ENCODE measurements around the gene MAEA.

Gene MAEA

DNA sequence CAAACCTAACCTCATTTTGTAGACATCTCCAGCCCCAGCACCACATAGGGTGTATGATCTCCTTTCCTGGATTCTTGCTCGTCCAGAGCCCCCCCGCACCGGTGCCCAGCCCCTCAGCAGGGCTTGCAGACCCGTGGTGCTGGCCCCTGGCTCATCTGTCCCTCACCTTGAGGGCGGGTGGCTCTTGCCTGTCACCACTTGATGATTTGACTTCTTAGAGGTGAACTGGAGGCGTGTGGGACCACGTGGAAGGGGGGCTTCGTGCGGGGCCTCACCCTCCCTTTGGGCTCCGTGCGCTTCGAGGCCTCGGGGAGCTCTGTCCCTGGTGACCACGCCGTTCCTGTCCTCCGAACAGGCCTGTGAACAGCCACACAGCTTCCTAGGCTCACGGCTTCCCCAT is 72.8 kb downstream of the MAEA start:
- CTCF ChIA-PET, result no interaction called here

DNA sequence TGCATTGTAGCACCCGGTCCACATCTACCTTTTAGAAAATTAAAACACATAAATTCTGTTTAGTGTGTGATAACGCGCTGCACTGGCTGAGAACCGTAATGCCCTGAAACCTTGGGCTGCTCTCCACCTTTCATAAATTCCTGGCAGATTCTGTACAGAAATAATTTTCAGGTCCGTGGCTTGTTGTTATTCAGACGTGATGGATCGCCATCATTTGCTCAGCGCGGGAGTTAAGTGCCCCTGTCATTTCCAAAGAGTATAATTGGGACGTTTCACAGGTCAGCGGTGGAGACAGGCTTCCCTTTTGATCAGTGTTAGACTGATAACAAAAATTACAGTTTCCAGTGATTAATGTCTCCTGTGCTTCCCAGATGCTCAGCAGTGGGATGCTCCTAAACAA is 73.8 kb downstream of the MAEA start:
- no peak overlapping the region for H3K4me3 ChIP-seq (ENCODE audit: low read depth, low read length)
- POLR2A ChIA-PET, result no interaction called here
- no peak for DNase-seq (ENCODE audit: low read depth, low spot score)
- TF ChIP-seq, protein P1, sequence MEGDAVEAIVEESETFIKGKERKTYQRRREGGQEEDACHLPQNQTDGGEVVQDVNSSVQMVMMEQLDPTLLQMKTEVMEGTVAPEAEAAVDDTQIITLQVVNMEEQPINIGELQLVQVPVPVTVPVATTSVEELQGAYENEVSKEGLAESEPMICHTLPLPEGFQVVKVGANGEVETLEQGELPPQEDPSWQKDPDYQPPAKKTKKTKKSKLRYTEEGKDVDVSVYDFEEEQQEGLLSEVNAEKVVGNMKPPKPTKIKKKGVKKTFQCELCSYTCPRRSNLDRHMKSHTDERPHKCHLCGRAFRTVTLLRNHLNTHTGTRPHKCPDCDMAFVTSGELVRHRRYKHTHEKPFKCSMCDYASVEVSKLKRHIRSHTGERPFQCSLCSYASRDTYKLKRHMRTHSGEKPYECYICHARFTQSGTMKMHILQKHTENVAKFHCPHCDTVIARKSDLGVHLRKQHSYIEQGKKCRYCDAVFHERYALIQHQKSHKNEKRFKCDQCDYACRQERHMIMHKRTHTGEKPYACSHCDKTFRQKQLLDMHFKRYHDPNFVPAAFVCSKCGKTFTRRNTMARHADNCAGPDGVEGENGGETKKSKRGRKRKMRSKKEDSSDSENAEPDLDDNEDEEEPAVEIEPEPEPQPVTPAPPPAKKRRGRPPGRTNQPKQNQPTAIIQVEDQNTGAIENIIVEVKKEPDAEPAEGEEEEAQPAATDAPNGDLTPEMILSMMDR (IDR thresholded peaks at IDR 0.05; ENCODE audit: insufficient read depth, low read length, missing control alignments), result no peak
- CTCF ChIA-PET, result no interaction called here

More for the DNA sequence above, 72.8 kb downstream of the MAEA start:
- DNase-seq (ENCODE audit: low read depth, low spot score), result no peak
- POLR2A ChIA-PET, result no interaction called here
- TF ChIP-seq, protein P1 (IDR thresholded peaks at IDR 0.05; ENCODE audit: insufficient read depth, low read length, missing control alignments), result no peak
- no peak overlapping the region for H3K4me3 ChIP-seq (ENCODE audit: low read depth, low read length)

DNA sequence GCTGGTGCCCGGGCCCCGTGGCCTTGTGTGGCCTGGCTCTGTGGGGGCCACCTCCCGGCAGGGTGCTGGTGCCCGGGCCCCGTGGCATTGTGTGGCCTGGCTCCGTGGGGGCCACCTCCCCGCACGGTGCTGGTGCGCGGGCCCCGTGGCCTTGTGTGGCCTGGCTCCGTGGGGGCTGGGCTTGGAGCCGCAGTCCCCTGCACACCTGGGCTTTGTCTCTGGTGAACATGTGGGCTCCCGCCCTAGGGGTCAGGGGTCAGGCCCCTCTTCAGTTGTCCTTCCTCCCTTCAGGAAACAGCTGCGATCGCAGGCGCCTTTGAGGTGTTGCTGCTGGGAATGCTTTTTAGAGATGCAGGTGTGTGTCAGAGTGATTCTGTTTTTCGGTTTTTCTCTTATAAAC is 74.5 kb downstream of the MAEA start:
- ChIA-PET CTCF (interaction anchor here (0.8 to 2.5 kb wide), 3 partner anchors 9 to 16 kb away, joined by 3 to 22 read pairs (median 4); no protein-coding TSS in a partner anchor), POLR2A (no interaction called here)
- no peak overlapping the region for H3K4me3 ChIP-seq (ENCODE audit: low read depth, low read length)
- TF ChIP-seq, protein P1 (IDR thresholded peaks at IDR 0.05; ENCODE audit: insufficient read depth, low read length, missing control alignments), result no peak
- DNase-seq (ENCODE audit: low read depth, low spot score), result no peak

DNA sequence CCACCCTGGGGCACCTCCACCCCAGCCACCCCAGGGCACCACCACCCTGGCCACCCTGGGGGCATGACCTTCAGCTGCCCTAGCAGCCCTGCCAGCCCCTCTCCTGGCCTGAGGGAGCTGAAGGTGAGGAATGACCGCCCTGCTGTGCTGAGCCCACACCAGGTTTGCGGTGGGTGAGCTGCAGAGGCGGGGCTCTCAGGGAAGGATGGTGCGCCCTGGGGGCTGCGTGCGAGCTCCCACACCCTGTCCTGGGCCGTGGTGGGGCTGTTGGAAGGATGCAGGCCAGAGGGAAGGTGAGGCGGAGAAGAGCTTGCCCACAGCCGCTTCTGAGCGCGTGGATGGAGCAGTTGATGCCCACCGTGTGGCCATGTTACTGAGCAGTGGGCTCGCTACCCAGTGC is 75.1 kb downstream of the MAEA start:
- POLR2A ChIA-PET, result no interaction called here

DNA sequence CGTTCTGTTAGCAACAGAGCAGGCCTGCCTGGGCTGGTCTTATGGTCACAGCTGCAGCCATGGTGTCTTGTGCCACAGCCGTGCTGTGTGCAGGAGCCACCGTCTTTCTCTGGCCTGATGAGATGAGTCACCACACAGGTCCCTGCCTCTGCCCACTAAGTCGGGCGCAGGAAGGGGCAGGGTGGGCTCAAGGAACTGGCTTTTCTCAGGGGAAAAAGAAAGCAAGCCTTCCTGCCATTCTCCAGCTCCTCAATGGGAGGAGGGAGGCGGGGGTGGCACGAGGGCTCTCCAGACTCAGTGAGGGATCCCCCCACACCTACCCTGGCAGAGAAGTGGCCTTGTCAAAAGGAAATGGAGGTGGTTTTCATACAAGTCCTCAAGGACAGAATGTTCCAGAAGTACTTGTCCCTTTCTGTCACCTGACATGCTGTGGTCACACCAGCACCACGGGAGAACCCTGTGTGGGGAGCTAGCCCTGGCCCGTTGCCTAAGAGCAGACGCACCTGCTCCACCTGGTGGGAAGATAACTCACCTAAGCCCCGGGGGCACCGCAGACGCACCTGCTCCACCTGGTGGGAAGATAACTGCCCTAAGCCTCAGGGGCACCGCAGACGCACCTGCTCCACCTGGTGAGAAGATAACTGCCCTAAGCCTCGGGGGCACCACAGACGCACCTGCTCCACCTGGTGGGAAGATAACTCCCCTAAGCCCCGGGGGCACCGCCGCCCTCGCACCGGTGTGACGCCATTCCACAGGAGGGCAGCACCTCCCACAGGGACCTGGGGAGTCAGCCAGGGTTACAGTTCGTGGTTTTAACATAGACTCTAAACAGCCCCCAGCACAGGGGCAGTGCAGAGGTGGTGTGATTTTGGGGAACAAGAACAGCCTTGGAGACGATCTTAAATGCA is 75.8 kb downstream of the MAEA start:
- no peak overlapping the region for H3K4me3 ChIP-seq (ENCODE audit: low read depth, low read length)
- ChIA-PET POLR2A (no interaction called here), CTCF (interaction anchor here (0.8 to 2.5 kb wide), 3 partner anchors 10 to 18 kb away, joined by 3 to 22 read pairs (median 4); no protein-coding TSS in a partner anchor)
- TF ChIP-seq, protein P1 (IDR thresholded peaks at IDR 0.05; ENCODE audit: insufficient read depth, low read length, missing control alignments), result no peak
- no peak for DNase-seq (ENCODE audit: low read depth, low spot score)

More for the DNA sequence above, 75.1 kb downstream of the MAEA start:
- no peak overlapping the region for H3K4me3 ChIP-seq (ENCODE audit: low read depth, low read length)
- no peak for DNase-seq (ENCODE audit: low read depth, low spot score)
- CTCF ChIA-PET, result interaction anchor here (0.8 to 2.5 kb wide), 3 partner anchors 9 to 17 kb away, joined by 3 to 22 read pairs (median 4); no protein-coding TSS in a partner anchor
- TF ChIP-seq, protein P1 (IDR thresholded peaks at IDR 0.05; ENCODE audit: insufficient read depth, low read length, missing control alignments), result no peak

All from AG04449 (cell line).